SK-N-SH treated with all-trans-retinoic acid at 6 μM for 48 hours (cell line): ENCODE data around the gene TMPRSS15.

Experiments
- ATAC-seq: fragments of 200-7000 bp; cut with Tn5 transposase; 3 replicates; pipeline ENCODE4 v1.9.1; 2020; ENCODE audit warnings: mild to moderate bottlenecking, moderate library complexity
- ARNTL ChIP-seq: fragments of 450-650 bp; formaldehyde crosslinking; IDR thresholded peaks from 2 replicates; pipeline ENCODE4 v1.5.0; 2020; ENCODE audit warnings: low read depth, mild to moderate bottlenecking, moderate library complexity, borderline replicate concordance
- BACH2 ChIP-seq: fragments of 250-450 bp; sonication (Bioruptor Pico); IDR thresholded peaks from 2 replicates; pipeline ENCODE4 v1.9.0; 2021; ENCODE audit warnings: mild to moderate bottlenecking, borderline replicate concordance
- CSDC2 ChIP-seq: fragments of 250-450 bp; sonication (Bioruptor Pico); IDR thresholded peaks from 2 replicates; pipeline ENCODE4 v1.5.0; 2020; ENCODE audit warnings: mild to moderate bottlenecking, moderate library complexity
- ESRRG ChIP-seq: fragments of 250-450 bp; sonication (Bioruptor Pico); IDR thresholded peaks from 2 replicates; pipeline ENCODE4 v1.6.1; 2021; ENCODE audit warnings: mild to moderate bottlenecking
- GLIS3 ChIP-seq: fragments of 250-450 bp; sonication (Bioruptor Pico); IDR thresholded peaks from 2 replicates; pipeline ENCODE4 v1.5.0; 2020; ENCODE audit warnings: mild to moderate bottlenecking, moderate library complexity
- ISL1 ChIP-seq: fragments of 250-450 bp; sonication (Bioruptor Pico); IDR thresholded peaks from 2 replicates; pipeline ENCODE4 v2.1.2; 2022; ENCODE audit warnings: mild to moderate bottlenecking, moderate library complexity
- OSR1 ChIP-seq: fragments of 250-450 bp; sonication (Bioruptor Pico); IDR thresholded peaks from 2 replicates; pipeline ENCODE4 v1.8.0; 2022; ENCODE audit warnings: moderate library complexity, mild to moderate bottlenecking, inconsistent platforms
- PPARA ChIP-seq: fragments of 250-450 bp; sonication (Bioruptor Pico); IDR thresholded peaks from 2 replicates; pipeline ENCODE4 v1.5.0; 2020; ENCODE audit warnings: mild to moderate bottlenecking, borderline replicate concordance
- RARB ChIP-seq: fragments of 250-450 bp; sonication (Bioruptor Pico); IDR thresholded peaks from 2 replicates; pipeline ENCODE4 v1.8.0; 2021; ENCODE audit warnings: mild to moderate bottlenecking, moderate library complexity
- SNAI2 ChIP-seq: fragments of 250-450 bp; sonication (Bioruptor Pico); IDR thresholded peaks from 2 replicates; pipeline ENCODE4 v1.5.0; 2020; ENCODE audit warnings: mild to moderate bottlenecking, moderate library complexity
- TCF4 ChIP-seq: fragments of 250-450 bp; sonication (Bioruptor Pico); IDR thresholded peaks from 2 replicates; pipeline ENCODE4 v1.8.0; 2021; ENCODE audit warnings: mild to moderate bottlenecking, moderate library complexity, borderline replicate concordance
- TOX ChIP-seq: fragments of 250-450 bp; sonication (Bioruptor Pico); IDR thresholded peaks from 2 replicates; pipeline ENCODE4 v1.8.0; 2021; ENCODE audit warnings: mild to moderate bottlenecking, moderate library complexity, borderline replicate concordance
- ZC3H10 ChIP-seq: fragments of 250-450 bp; sonication (Bioruptor Pico); IDR thresholded peaks from 2 replicates; pipeline ENCODE4 v1.5.1; 2021; ENCODE audit warnings: mild to moderate bottlenecking, moderate library complexity
- ZFP30 ChIP-seq: fragments of 450-650 bp; formaldehyde crosslinking; IDR thresholded peaks from 2 replicates; pipeline ENCODE4 v1.5.0; 2022; ENCODE audit warnings: mild to moderate bottlenecking, moderate library complexity
- ZNF70 ChIP-seq: fragments of 450-650 bp; formaldehyde crosslinking; IDR thresholded peaks from 2 replicates; pipeline ENCODE4 v1.5.0; 2020; ENCODE audit warnings: mild to moderate bottlenecking, moderate library complexity
- ZNF8 ChIP-seq: fragments of 450-650 bp; formaldehyde crosslinking; IDR thresholded peaks from 2 replicates; pipeline ENCODE4 v1.5.0; 2020; ENCODE audit warnings: mild to moderate bottlenecking, moderate library complexity
- TF ChIP-seq, protein P1 (sequence below): fragments of 250-450 bp; sonication (Bioruptor Pico); IDR thresholded peaks from 2 replicates; pipeline ENCODE4 v1.5.0; 2020; ENCODE audit warnings: mild to moderate bottlenecking, moderate library complexity
- TF ChIP-seq, protein P2 (sequence below): fragments of 250-450 bp; sonication (Bioruptor Pico); IDR thresholded peaks from 2 replicates; pipeline ENCODE4 v1.8.0; 2021; ENCODE audit warnings: low read depth, mild to moderate bottlenecking, moderate library complexity, borderline replicate concordance
- TF ChIP-seq, protein P3 (sequence below): fragments of 250-450 bp; sonication (Bioruptor Pico); IDR thresholded peaks from 2 replicates; pipeline ENCODE4 v1.8.0; 2020; ENCODE audit warnings: mild to moderate bottlenecking, moderate library complexity, borderline replicate concordance

TMPRSS15 gene

GRCh38 chr21:18409579-18409978 lies 6.0 kb upstream of the TMPRSS15 start:
- TF ChIP-seq ESRRG: no peak
- no peak for TF ChIP-seq OSR1 (CRISPR knock-in tag)
- TF ChIP-seq PPARA (CRISPR knock-in tag): no peak
- TF ChIP-seq ISL1 (CRISPR knock-in tag): no peak
- TF ChIP-seq BACH2 (CRISPR knock-in tag): no peak
- TF ChIP-seq, protein P1, sequence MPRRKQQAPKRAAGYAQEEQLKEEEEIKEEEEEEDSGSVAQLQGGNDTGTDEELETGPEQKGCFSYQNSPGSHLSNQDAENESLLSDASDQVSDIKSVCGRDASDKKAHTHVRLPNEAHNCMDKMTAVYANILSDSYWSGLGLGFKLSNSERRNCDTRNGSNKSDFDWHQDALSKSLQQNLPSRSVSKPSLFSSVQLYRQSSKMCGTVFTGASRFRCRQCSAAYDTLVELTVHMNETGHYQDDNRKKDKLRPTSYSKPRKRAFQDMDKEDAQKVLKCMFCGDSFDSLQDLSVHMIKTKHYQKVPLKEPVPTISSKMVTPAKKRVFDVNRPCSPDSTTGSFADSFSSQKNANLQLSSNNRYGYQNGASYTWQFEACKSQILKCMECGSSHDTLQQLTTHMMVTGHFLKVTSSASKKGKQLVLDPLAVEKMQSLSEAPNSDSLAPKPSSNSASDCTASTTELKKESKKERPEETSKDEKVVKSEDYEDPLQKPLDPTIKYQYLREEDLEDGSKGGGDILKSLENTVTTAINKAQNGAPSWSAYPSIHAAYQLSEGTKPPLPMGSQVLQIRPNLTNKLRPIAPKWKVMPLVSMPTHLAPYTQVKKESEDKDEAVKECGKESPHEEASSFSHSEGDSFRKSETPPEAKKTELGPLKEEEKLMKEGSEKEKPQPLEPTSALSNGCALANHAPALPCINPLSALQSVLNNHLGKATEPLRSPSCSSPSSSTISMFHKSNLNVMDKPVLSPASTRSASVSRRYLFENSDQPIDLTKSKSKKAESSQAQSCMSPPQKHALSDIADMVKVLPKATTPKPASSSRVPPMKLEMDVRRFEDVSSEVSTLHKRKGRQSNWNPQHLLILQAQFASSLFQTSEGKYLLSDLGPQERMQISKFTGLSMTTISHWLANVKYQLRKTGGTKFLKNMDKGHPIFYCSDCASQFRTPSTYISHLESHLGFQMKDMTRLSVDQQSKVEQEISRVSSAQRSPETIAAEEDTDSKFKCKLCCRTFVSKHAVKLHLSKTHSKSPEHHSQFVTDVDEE (CRISPR knock-in tag): no peak
- TF ChIP-seq ZNF8: no peak
- TF ChIP-seq ZNF70 (CRISPR knock-in tag): no peak
- TF ChIP-seq ZFP30 (CRISPR knock-in tag): no peak
- no peak for TF ChIP-seq TOX
- no peak for TF ChIP-seq RARB (CRISPR knock-in tag)
- TF ChIP-seq, protein P2, sequence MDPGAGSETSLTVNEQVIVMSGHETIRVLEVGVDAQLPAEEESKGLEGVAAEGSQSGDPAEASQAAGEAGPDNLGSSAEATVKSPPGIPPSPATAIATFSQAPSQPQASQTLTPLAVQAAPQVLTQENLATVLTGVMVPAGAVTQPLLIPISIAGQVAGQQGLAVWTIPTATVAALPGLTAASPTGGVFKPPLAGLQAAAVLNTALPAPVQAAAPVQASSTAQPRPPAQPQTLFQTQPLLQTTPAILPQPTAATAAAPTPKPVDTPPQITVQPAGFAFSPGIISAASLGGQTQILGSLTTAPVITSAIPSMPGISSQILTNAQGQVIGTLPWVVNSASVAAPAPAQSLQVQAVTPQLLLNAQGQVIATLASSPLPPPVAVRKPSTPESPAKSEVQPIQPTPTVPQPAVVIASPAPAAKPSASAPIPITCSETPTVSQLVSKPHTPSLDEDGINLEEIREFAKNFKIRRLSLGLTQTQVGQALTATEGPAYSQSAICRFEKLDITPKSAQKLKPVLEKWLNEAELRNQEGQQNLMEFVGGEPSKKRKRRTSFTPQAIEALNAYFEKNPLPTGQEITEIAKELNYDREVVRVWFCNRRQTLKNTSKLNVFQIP (CRISPR knock-in tag): no peak
- TF ChIP-seq SNAI2 (CRISPR knock-in tag): no peak
- no peak for TF ChIP-seq CSDC2 (CRISPR knock-in tag)
- TF ChIP-seq TCF4 (CRISPR knock-in tag): no peak
- no peak for TF ChIP-seq GLIS3
- TF ChIP-seq, all 23 proteins: peak for 0
- ATAC-seq: no peak

GRCh38 chr21:18398843-18399242 lies 4.7 kb downstream of the TMPRSS15 start:
- no peak for TF ChIP-seq ZC3H10 (CRISPR knock-in tag)
- TF ChIP-seq, protein P1 (CRISPR knock-in tag): no peak
- TF ChIP-seq OSR1 (CRISPR knock-in tag): no peak
- TF ChIP-seq CSDC2 (CRISPR knock-in tag): no peak
- TF ChIP-seq ARNTL (CRISPR knock-in tag): no peak
- TF ChIP-seq ESRRG: no peak
- no peak for TF ChIP-seq ZFP30 (CRISPR knock-in tag)
- TF ChIP-seq BACH2 (CRISPR knock-in tag): no peak
- no peak for TF ChIP-seq ZNF8
- no peak for TF ChIP-seq GLIS3
- TF ChIP-seq, protein P3, sequence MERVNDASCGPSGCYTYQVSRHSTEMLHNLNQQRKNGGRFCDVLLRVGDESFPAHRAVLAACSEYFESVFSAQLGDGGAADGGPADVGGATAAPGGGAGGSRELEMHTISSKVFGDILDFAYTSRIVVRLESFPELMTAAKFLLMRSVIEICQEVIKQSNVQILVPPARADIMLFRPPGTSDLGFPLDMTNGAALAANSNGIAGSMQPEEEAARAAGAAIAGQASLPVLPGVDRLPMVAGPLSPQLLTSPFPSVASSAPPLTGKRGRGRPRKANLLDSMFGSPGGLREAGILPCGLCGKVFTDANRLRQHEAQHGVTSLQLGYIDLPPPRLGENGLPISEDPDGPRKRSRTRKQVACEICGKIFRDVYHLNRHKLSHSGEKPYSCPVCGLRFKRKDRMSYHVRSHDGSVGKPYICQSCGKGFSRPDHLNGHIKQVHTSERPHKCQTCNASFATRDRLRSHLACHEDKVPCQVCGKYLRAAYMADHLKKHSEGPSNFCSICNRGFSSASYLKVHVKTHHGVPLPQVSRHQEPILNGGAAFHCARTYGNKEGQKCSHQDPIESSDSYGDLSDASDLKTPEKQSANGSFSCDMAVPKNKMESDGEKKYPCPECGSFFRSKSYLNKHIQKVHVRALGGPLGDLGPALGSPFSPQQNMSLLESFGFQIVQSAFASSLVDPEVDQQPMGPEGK (CRISPR knock-in tag): no peak
- TF ChIP-seq TCF4 (CRISPR knock-in tag): no peak
- no peak for TF ChIP-seq RARB (CRISPR knock-in tag)
- no peak for ATAC-seq

GRCh38 chr21:18387994-18388393 lies 15.6 kb downstream of the TMPRSS15 start:
- no peak for TF ChIP-seq PPARA (CRISPR knock-in tag)
- TF ChIP-seq ZNF70 (CRISPR knock-in tag): no peak
- TF ChIP-seq ISL1 (CRISPR knock-in tag): no peak
- no peak for TF ChIP-seq GLIS3
- TF ChIP-seq TCF4 (CRISPR knock-in tag): no peak
- TF ChIP-seq OSR1 (CRISPR knock-in tag): no peak
- no peak for TF ChIP-seq ESRRG
- TF ChIP-seq RARB (CRISPR knock-in tag): no peak
- no peak for TF ChIP-seq ZNF8
- TF ChIP-seq, protein P3 (CRISPR knock-in tag): no peak
- TF ChIP-seq ZFP30 (CRISPR knock-in tag): no peak
- ATAC-seq: no peak
